Stimulated activated CD4-positive, alpha-beta T cell treated with anti-CD3 and anti-CD28 coated beads, Interleukin-4, amount 100 ng/mL, for 48 hours (primary cell): Measurements from ENCODE around the gene RARA.

ENCODE experiments used
- DNase-seq, 2 donors: peaks; one replicate each; pipeline ENCODE4 v3.0.0-alpha.2; 2020; ENCODE audit warnings: low read depth in 2 of 2

The RARA gene

GRCh38 chr17:40315678-40316570 is 6.9 kb downstream of the RARA start:
- no peak for DNase-seq

GRCh38 chr17:40316571-40317344 is 7.8 kb downstream of the RARA start:
- no peak for DNase-seq

DNA sequence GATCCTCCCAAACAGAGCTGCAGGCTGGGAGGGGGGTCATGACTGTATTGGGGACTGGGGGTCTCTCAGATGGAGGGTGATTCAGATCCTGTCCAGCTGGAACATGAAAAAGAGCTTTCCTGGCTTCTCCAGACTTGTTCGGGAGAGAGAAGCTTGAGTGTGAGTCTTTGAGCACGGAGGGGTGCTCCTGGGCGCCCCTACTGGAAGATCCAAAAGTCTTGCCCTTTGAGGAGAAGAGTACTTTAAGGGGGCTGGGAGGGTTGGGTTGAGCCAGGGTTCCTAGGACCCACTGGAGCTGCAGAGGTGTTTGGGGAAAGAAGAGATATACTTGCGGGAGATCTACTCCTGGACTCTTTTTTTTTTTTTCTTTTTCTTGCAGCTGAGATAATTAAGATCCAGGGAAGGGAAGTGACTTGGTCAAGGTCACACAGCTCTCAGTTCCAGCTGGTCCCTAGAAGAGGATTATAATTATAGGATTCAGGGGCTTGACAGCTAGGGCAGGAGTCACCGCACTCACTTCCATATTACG is 8.4 kb downstream of the RARA start:
- DNase-seq = no peak

- peak; percentile 86 to 94 for DNase-seq
Measured at GRCh38 chr17:40317880-40318829, 9.2 kb downstream of the RARA start.

GRCh38 chr17:40318830-40319391 is 9.9 kb downstream of the RARA start:
- no peak for DNase-seq

DNA sequence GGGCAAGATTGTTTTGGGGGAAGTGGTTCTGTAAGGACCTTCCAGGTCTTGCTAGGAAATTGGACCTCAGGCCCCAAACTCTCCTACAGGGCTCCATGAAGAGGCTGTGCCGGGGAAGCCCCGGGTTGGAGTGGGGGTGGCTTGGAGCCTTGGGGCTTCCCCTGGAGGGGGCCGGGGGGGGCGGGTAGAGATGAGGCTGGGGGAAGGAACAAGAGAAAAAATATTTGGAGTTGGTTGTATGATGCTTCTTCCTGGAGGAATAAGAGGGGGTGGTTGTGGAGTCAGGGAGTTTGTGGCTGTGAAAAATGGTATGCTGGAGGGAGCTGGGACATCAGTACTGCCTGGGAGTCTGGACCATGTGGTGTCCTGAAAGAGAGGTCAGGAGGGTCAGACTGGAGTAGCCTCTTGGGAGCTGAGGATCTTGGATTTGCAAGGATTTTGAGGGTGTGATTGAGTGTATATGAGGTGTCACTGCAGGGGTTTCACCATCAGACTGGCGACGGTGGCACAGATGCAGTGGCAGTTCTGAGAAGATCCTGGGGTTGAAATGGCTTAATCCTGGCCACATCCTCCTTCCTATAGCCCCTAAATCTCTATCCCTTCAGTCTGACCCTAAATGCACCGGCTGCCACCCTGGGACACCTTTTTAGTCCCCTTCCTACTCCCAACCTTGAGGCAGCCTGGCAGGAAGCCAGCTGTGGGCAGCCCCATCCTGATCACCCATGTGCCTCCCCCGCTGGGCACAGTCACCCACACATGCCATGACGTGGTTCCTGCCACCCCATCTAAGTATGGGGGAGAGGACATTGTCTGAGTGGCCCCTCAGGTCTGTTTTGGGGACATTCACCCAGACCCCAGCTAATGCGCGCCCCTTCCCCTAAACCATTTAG is 10.9 kb downstream of the RARA start:
- DNase-seq = no peak

GRCh38 chr17:40320756-40321523 is 12.0 kb downstream of the RARA start:
- DNase-seq = no peak

DNA sequence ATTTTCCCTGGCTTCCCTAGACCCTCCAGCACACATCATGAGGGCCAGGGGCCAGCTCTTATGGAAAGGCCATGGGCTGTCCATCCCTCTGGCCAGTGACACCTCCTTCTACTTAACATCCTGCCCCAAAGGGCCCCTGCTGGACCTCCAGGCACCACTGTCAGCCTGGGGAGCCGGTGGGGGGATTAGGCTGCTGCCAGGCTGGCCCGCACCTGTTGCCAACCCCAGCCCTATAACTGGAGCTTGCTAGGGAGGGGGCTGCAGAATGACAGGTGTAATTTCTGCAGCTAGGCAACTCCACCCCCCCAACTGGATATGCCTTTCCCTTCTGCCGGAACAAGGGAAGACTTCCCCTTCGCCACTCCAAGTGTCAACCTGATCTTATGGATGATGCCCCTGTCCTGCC is 12.5 kb downstream of the RARA start:
- no peak for DNase-seq

DNA sequence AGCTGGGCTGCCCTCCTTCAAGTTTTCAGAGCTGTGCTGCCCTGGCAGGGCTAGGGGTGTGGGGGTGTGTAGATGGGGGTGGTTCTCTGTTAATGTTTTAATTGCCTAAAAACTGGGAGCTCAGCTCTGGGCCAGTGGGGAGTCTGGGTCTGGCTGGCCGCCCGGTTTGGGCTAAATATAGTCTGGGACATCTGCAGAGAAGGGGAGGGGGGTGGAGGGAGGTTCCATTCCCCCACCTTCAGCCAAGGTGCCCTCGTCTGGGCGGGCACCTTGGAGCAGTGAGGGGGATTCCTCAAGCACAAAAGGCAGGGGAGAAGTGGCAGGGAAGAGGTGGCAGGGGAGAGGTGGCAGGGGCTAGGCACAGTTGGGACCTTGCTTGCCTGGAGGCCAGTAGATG is 13.0 kb downstream of the RARA start:
- DNase-seq = no peak

DNA sequence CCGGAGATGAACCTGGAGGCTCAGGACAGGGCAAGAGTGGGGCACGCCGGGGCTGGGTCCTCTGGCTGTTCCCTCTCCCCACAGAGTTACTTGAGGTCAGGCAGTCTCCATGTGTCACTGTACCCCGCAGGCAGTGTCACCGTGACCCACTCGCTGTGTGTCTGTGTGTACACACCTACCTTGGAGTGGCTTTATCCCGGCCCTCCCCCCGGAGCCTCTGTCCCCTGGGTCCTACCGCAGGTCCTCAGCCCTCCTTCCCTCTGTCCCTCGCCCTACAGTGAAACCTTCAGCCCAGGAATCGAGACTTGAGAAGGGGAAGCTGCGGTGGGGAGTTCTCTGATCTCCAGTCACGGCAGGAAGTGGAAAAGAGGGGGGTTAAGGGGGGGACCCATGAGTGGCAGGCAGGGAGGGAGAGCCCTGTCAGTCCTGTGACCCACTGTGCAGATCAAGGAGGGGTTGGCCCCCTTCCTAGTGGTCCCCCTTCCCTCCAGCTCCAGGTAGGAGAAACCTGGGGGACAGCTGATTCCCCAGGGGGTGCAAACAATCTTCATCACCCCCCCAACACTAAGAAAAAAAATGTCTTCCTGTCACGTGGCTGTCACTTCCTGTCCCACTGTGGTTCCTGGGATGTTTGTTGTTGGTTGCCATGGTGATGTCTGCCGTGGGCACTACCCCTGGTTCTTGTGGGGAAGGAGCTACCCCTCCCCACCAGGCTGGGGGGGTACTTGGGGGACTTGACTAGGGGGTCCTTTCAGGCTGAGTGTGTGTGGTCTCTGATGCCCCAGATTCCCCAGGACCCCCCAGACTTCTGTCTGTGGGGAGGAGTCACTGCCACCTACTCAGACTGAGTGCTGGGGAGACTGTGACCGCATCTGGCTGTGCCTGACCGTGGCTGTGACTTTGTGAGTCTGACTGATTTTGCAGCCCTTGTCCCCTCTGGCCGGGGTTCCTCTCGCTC is 13.7 kb downstream of the RARA start:
- DNase-seq = peak; percentile 58 to 73

- DNase-seq = no peak
Measured at GRCh38 chr17:40323391-40324381, 14.7 kb downstream of the RARA start.

DNA sequence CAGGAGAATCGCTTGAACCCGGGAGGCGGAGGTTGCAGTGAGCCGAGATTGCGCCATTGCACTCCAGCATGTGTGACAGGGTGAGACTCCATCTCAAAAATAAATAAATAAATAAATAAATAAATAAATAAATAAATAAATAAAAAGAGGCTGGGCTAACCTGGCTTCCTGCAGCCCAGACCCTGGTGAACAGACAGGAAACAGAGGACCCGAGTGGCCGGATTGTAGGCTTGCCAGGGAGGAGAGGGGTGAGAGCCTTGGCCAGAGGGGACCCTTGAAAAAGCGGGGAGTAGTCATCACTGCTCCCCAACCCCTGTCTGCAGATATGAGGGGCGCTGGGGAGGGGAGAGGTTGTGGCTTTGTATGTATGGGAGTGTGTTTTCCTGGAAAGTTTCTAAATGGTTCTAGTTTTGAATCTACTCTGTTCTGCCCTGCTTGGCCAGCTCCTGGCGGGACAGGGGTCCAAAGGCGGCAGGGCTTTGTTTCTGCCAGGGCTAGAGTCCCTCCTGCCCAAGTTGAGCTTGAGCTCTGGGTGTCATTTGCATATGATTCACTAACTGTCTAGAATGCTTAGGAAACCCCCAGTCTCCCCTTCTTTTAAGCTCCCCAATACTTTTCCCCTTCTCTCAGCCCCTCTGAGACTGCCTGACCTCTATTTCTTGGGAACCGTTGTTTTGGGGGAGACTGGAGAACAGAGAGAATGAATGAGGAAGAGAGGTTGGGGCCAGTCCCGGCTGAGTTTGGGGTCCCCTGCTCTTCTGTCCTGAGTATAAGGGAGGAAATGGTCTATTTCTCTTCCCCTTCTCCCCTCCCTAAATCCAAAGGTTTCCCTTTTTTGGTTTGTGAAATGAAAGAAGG is 16.4 kb downstream of the RARA start:
- no peak for DNase-seq

GRCh38 chr17:40326014-40326831 is 17.2 kb downstream of the RARA start:
- no peak for DNase-seq

DNA sequence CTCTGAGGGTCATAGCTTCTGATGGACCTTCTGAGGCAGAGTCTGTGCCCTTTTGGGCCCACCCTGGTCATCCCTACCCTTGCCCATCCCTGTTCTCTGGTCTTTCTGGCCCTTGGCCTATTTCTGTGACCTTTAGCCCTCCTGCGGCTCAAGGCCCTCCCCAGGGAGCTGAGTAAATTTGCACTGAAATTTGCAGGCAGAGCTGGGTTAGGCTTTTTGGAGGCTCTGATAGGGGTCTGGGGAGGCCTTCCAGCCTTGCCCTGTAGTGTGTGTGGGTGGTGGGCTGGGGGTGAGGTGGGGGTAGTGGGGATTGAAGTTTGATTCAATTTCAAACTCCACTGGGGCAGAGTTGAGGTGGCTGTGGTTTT is 17.8 kb downstream of the RARA start:
- no peak for DNase-seq

- no peak for DNase-seq
Measured at GRCh38 chr17:40327244-40327729, 18.3 kb downstream of the RARA start.
